HCT116 (cell line): ENCODE results near the gene VGF. TPM values are rescaled to one million over a fixed set of nuclear protein-coding genes. Genes with fewer than 3 reads are reported as not detected.

Experiments used
- ATAC-seq: fragments of 200-7000 bp; cut with Tn5 transposase; 2 replicates; pipeline ENCODE4 v1.9.1; 2020; ENCODE audit warnings: mild to moderate bottlenecking, moderate library complexity
- BruUV-seq: library from RNA; stranded (reverse); fragments of 400-500 nt; replicated peaks from 2 replicates; lab custom pipeline; 2021; lab: Mats Ljungman, UMichigan
- CTCF ChIA-PET: fragments of 300-600 bp; sonication (Branson Sonifier 250); formaldehyde crosslinking; loops from one replicate; lab custom pipeline; 2021; ENCODE audit warnings: antibody characterized with exemption; lab: Charles Lee
- POLR2A ChIA-PET: fragments of 300-600, 350-600 bp; sonication (Branson Sonifier 250); formaldehyde crosslinking; loops from one replicate; lab custom pipeline; 2021; ENCODE audit warnings: antibody characterized with exemption; lab: Charles Lee
- RAD21 ChIA-PET, 2 experiments: fragments of 300-600 bp; sonication (Branson Sonifier 250); formaldehyde crosslinking; loops; one replicate each; lab custom pipeline; 2023; ENCODE audit warnings: low total read pairs in 2 of 2; ENCODE audit not compliant: uncharacterized antibody in 2 of 2, unreplicated experiment in 2 of 2, low non-redundant PET in 1 of 2; lab: Charles Lee
- DNase-seq: peaks from one replicate; pipeline ENCODE4 v3.0.0-alpha.2; 2010; ENCODE audit warnings: low read depth, low spot score
- H2AFZ ChIP-seq: fragments of 200-600 bp; shearing (Covaris generic), sonication (generic); 2 replicates; pipeline ENCODE4 v1.6.1; 2017; ENCODE audit warnings: low read depth, mixed run types, mixed read lengths, antibody characterized with exemption, low read length; ENCODE audit not compliant: poor library complexity, severe bottlenecking
- H3K27ac ChIP-seq: 2 replicates; pipeline ENCODE4 v1.5.1; 2012; ENCODE audit warnings: low read depth, low read length
- H3K27me3 ChIP-seq: fragments of 200-600 bp; sonication (generic); 2 replicates; pipeline ENCODE4 v1.6.1; 2016; ENCODE audit warnings: mixed run types, low read length, mixed read lengths; ENCODE audit not compliant: insufficient read depth
- H3K36me3 ChIP-seq, 2 experiments: fragments of 200-500 bp in 1 of 2; fragments of 200-600 bp in 1 of 2; sonication (Bioruptor generic) in 1 of 2; sonication (generic) in 1 of 2; 2 replicates each; pipeline versions ENCODE4 v1.5.1 to v1.6.1; 2014 to 2016; ENCODE audit warnings: low read length in 2 of 2, inconsistent platforms in 1 of 2, mixed read lengths in 1 of 2, mixed run types in 1 of 2; ENCODE audit not compliant: insufficient read depth in 2 of 2, control insufficient read depth in 1 of 2
- H3K4me1 ChIP-seq, 2 experiments: fragments of 200-600 bp in 1 of 2; sonication (generic) in 1 of 2; 2 replicates each; pipeline versions ENCODE4 v1.5.1 to v1.6.1; 2012 to 2017; ENCODE audit warnings: low read length in 2 of 2, inconsistent platforms in 1 of 2, mild to moderate bottlenecking in 1 of 2, mixed read lengths in 1 of 2, mixed run types in 1 of 2, moderate library complexity in 1 of 2; ENCODE audit not compliant: insufficient read depth in 2 of 2, control insufficient read depth in 1 of 2
- H3K4me2 ChIP-seq: fragments of 200-600 bp; sonication (generic); 2 replicates; pipeline ENCODE4 v1.6.1; 2017; ENCODE audit warnings: mixed run types, low read length, mixed read lengths
- H3K4me3 ChIP-seq, 2 experiments: fragments of 200-600 bp in 1 of 2; sonication (generic) in 1 of 2; replicated peaks in 1 of 2; 2 replicates each; pipeline ENCODE4 v1.5.1; 2011 to 2016; ENCODE audit warnings: low read length in 2 of 2, control low read depth in 1 of 2, low read depth in 1 of 2, mild to moderate bottlenecking in 1 of 2, mixed read lengths in 1 of 2, mixed run types in 1 of 2
- H3K79me2 ChIP-seq: fragments of 200-600 bp; sonication (generic); 2 replicates; pipeline ENCODE4 v1.6.1; 2017; ENCODE audit warnings: mild to moderate bottlenecking, mixed run types, low read length, moderate library complexity, mixed read lengths; ENCODE audit not compliant: insufficient read depth
- H3K9ac ChIP-seq: fragments of 200-600 bp; sonication (generic); 2 replicates; pipeline ENCODE4 v1.6.1; 2016; ENCODE audit warnings: low read length, mixed read lengths
- H3K9me2 ChIP-seq: fragments of 200-600 bp; sonication (generic), shearing (Covaris generic); 2 replicates; pipeline ENCODE4 v1.6.1; 2017; ENCODE audit warnings: mixed run types, mild to moderate bottlenecking, moderate library complexity; ENCODE audit not compliant: insufficient read depth
- H3K9me3 ChIP-seq, 2 experiments: fragments of 200-500 bp in 1 of 2; fragments of 200-600 bp in 1 of 2; sonication (Bioruptor generic) in 1 of 2; sonication (generic) in 1 of 2; 2 replicates each; pipeline ENCODE4 v1.6.1; 2014 to 2017; ENCODE audit warnings: low read length in 2 of 2, mixed read lengths in 2 of 2, inconsistent platforms in 1 of 2, low read depth in 1 of 2, mild to moderate bottlenecking in 1 of 2, mixed run types in 1 of 2, moderate library complexity in 1 of 2; ENCODE audit not compliant: control insufficient read depth in 1 of 2, insufficient read depth in 1 of 2
- H4K20me1 ChIP-seq: fragments of 200-600 bp; sonication (generic), shearing (Covaris generic); 2 replicates; pipeline ENCODE4 v1.6.1; 2017; ENCODE audit warnings: mixed run types, mild to moderate bottlenecking, moderate library complexity; ENCODE audit not compliant: insufficient read depth
- CEBPB ChIP-seq: IDR thresholded peaks from 2 replicates; pipeline ENCODE4 v1.6.1; 2012; ENCODE audit warnings: low read depth
- EGR1 ChIP-seq: IDR thresholded peaks from 2 replicates; pipeline ENCODE4 v1.6.1; 2012; ENCODE audit warnings: low read depth
- ELF1 ChIP-seq: IDR thresholded peaks from 2 replicates; pipeline ENCODE4 v1.6.1; 2012; ENCODE audit warnings: low read depth, borderline replicate concordance
- EZH2 ChIP-seq: fragments of 200-600 bp; sonication (generic); IDR thresholded peaks from 2 replicates; pipeline ENCODE4 v1.6.1; 2017; ENCODE audit warnings: antibody characterized with exemption, mixed run types
- EZH2phosphoT487 ChIP-seq: fragments of 200-600 bp; IDR thresholded peaks from 2 replicates; pipeline ENCODE4 v1.6.1; 2018; ENCODE audit warnings: antibody characterized with exemption, borderline replicate concordance
- JUND ChIP-seq: IDR thresholded peaks from 2 replicates; pipeline ENCODE4 v1.6.1; 2012
- MAX ChIP-seq: IDR thresholded peaks from 2 replicates; pipeline ENCODE4 v1.6.1; 2012
- POLR2A ChIP-seq: IDR thresholded peaks from 2 replicates; pipeline ENCODE4 v1.7.0; 2011; ENCODE audit warnings: borderline replicate concordance; ENCODE audit not compliant: insufficient read depth, insufficient read length; ENCODE audit errors: extremely low read depth
- POLR2AphosphoS5 ChIP-seq: IDR thresholded peaks from 2 replicates; pipeline ENCODE4 v1.6.1; 2011; ENCODE audit warnings: mild to moderate bottlenecking, low read depth, low read length, moderate library complexity
- RAD21 ChIP-seq: IDR thresholded peaks from 2 replicates; pipeline ENCODE4 v1.6.1; 2012; ENCODE audit warnings: low read depth, mild to moderate bottlenecking
- REST ChIP-seq: IDR thresholded peaks from 2 replicates; pipeline ENCODE4 v1.6.1; 2012; ENCODE audit warnings: low read depth
- SIN3A ChIP-seq: IDR thresholded peaks from 2 replicates; pipeline ENCODE4 v1.6.1; 2012; ENCODE audit warnings: low read depth
- SP1 ChIP-seq: IDR thresholded peaks from 2 replicates; pipeline ENCODE4 v1.6.1; 2012; ENCODE audit warnings: low read depth
- SRF ChIP-seq: IDR thresholded peaks from 2 replicates; pipeline ENCODE4 v1.6.1; 2012; ENCODE audit warnings: low read depth
- TCF7L2 ChIP-seq: IDR thresholded peaks from 2 replicates; pipeline ENCODE4 v1.7.0; 2011; ENCODE audit warnings: borderline replicate concordance, inconsistent platforms; ENCODE audit not compliant: insufficient read depth, insufficient read length; ENCODE audit errors: extremely low read depth
- ZNF274 ChIP-seq: fragments of 200-500 bp; sonication (Bioruptor generic); IDR thresholded peaks from 2 replicates; pipeline ENCODE4 v1.6.1; 2014; ENCODE audit warnings: mild to moderate bottlenecking, low read depth, low read length, inconsistent platforms
- intact Hi-C: fragments of 100-400 bp; cut with micrococcal nuclease; formaldehyde crosslinking; loops from 2 replicates; pipeline ENCODE4 v1.10.0; 2022
- total RNA-seq: library from RNA; stranded (reverse); gene quantifications from one replicate; pipeline ENCODE4 v1.2.1, GENCODE V29; 2021; ENCODE audit not compliant: unreplicated experiment

VGF gene
- total RNA-seq, 1 experiment from 2014 or later: 43.2 TPM

- DNase-seq: no peak
- Histone ChIP-seq H3K27ac (peak overlapping the region; percentile 75), H3K4me3 (peak overlapping the region; percentile 46 to 56), H3K9me2 (no peaks in the 10 kb centered on the region), H3K9ac (peak overlapping the region; percentile 73), H3K27me3 (no peaks in the 10 kb centered on the region), H4K20me1 (no peaks in the 10 kb centered on the region), H3K9me3 (no peaks in the 10 kb centered on the region), H3K4me1 (peaks cover 68 to 99% of the 10 kb centered on the region in 2 experiments), H2AFZ (no peak overlapping the region), H3K36me3 (no peaks in the 10 kb centered on the region), H3K4me2 (peak overlapping the region; percentile 81), H3K79me2 (no peaks in the 10 kb centered on the region)
- no peak for TF ChIP-seq EZH2
- no peak for TF ChIP-seq JUND
- TF ChIP-seq ELF1: no peak
- TF ChIP-seq CEBPB: no peak
- no peak for TF ChIP-seq RAD21
- TF ChIP-seq EGR1: no peak
- TF ChIP-seq POLR2AphosphoS5: no peak
- TF ChIP-seq POLR2A: no peak
- TF ChIP-seq EZH2phosphoT487: no peak
- no peak for TF ChIP-seq MAX
- TF ChIP-seq SP1: no peak
- no peak for TF ChIP-seq SIN3A
- no peak for TF ChIP-seq ZNF274
- no peak for TF ChIP-seq REST
- TF ChIP-seq TCF7L2: no peak
- no peak for TF ChIP-seq SRF
- no TSS peak for BruUV-seq
- no peak for ATAC-seq
- POLR2A ChIA-PET: interaction anchor here (0.7 to 2.8 kb wide), 5 partner anchors 7 to 186 kb away, joined by 3 to 8 read pairs (median 3); no protein-coding TSS in a partner anchor
- RAD21 ChIA-PET: interaction anchor here in 1 of 2 experiments (0.7 kb wide), 1 partner anchor 29 kb away, joined by 4 read pairs; no protein-coding TSS in a partner anchor
- intact Hi-C loops: no loop called here
- CTCF ChIA-PET: interaction anchor here (1.5 to 2.2 kb wide), 3 partner anchors 15 to 45 kb away, joined by 3 to 13 read pairs (median 5); no protein-coding TSS in a partner anchor
Measured at GRCh38 chr7:101122933-101123702, 42.3 kb downstream of the VGF start.
